GM21723 (cell line): Measurements from ENCODE around the gene PRKCA.

Experiments used
- ATAC-seq: cut with Tn5 transposase; IDR thresholded peaks from one replicate; pipeline ENCODE4 v1.9.1; 2021; ENCODE audit warnings: mild to moderate bottlenecking, moderate library complexity; ENCODE audit not compliant: unreplicated experiment

PRKCA gene

GRCh38 chr17:66663041-66663606 is 360.7 kb downstream of the PRKCA start:
- no peak for ATAC-seq

GRCh38 chr17:66664336-66664735 is 361.9 kb downstream of the PRKCA start:
- ATAC-seq: no peak

- no peak for ATAC-seq
Measured at GRCh38 chr17:66665194-66665593, 362.8 kb downstream of the PRKCA start.

- no peak for ATAC-seq
Measured at GRCh38 chr17:66667090-66667489, 364.7 kb downstream of the PRKCA start.

GRCh38 chr17:66667491-66668030 is 365.1 kb downstream of the PRKCA start:
- no peak for ATAC-seq

GRCh38 chr17:66670206-66670605 is 367.8 kb downstream of the PRKCA start:
- ATAC-seq: no peak

- ATAC-seq: no peak
Measured at GRCh38 chr17:66671156-66671555, 368.7 kb downstream of the PRKCA start.

- no peak for ATAC-seq
Measured at GRCh38 chr17:66673668-66674276, 371.4 kb downstream of the PRKCA start.

GRCh38 chr17:66675273-66675990 is 373.0 kb downstream of the PRKCA start:
- no peak for ATAC-seq

- no peak for ATAC-seq
Measured at GRCh38 chr17:66675991-66676371, 373.6 kb downstream of the PRKCA start.

GRCh38 chr17:66676421-66676820 is 374.0 kb downstream of the PRKCA start:
- no peak for ATAC-seq

- no peak for ATAC-seq
Measured at GRCh38 chr17:66677201-66677981, 375.0 kb downstream of the PRKCA start.

GRCh38 chr17:66678061-66678460 is 375.6 kb downstream of the PRKCA start:
- ATAC-seq: no peak

- no peak for ATAC-seq
Measured at GRCh38 chr17:66678827-66679226, 376.4 kb downstream of the PRKCA start.

- ATAC-seq: no peak
Measured at GRCh38 chr17:66679631-66680517, 377.5 kb downstream of the PRKCA start.

- ATAC-seq: no peak
Measured at GRCh38 chr17:66682283-66682682, 379.9 kb downstream of the PRKCA start.

- no peak for ATAC-seq
Measured at GRCh38 chr17:66684261-66684660, 381.8 kb downstream of the PRKCA start.

GRCh38 chr17:66684731-66685130 is 382.3 kb downstream of the PRKCA start:
- ATAC-seq: no peak

- ATAC-seq: no peak
Measured at GRCh38 chr17:66686601-66687000, 384.2 kb downstream of the PRKCA start.

- no peak for ATAC-seq
Measured at GRCh38 chr17:66687570-66688284, 385.3 kb downstream of the PRKCA start.
